HK-2 (cell line): Measurements from ENCODE around the gene SMIM14.

Experiments
- DNase-seq: peaks from one replicate; pipeline ENCODE4 v3.0.0-alpha.2; 2018; ENCODE audit not compliant: unreplicated experiment

The SMIM14 gene

DNA sequence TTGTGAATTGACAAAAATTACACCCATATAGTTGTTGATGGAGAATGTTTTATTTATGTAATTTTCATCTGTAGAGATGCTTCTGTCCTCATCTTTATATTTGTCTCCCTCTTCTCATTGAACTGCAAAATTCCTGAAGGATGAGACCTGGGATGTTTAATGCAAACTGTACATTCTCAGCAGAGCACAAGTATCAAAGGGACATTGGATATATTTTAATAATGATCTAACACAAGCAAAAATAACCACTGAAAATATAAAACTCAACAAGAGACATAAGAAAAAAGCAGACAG is 140.0 kb downstream of the SMIM14 start:
- DNase-seq = no peak

DNA sequence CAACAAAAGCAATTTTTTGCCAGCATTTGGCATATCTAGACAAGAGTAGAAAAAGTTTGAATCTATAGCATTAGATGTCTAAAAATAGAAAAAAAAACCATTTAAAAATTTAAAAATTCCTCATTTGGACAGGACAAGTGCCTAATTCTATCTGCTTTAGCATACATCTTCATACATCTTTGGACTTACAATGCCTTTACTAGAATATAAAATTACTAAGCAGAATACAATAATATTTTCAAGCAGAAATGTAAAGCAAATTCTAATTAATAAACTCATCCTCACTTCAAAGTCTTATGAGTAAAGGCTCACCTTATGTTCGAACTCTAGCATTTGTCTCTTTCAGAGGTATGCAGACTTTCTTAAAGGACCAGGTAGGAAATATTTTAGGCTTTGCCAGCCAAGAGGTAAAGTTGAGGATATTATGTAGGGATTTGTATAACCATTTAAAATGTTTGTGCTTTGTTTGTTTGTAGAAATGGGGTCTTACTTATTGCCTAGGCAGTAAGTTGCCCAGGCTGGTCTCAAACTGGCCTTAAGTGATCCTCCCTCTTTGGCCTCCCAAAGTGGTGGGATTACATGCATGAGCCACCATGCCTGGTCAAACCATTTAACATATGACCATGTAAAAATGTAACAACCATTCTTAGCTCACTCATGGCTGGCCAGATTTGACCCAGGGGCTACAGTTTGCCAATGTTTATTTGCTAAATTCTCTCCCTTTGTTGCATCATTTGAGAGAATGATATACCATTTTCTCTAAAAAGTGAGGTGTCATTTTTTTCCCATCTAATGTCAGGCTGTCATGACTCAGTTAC is 140.5 kb downstream of the SMIM14 start:
- no peak for DNase-seq
